Central memory CD4-positive, alpha-beta T cell (primary cell): ENCODE results near the gene GEMIN5.
"Not testable (repeated sequence)": the region's sequence is repeated elsewhere in the genome, so short reads cannot be mapped to it uniquely, and the experiment has no call there.

Experiments
- DNase-seq: peaks from one replicate; pipeline ENCODE4 v3.0.0; 2022
- total RNA-seq, 3 experiments: gene quantifications; one replicate each; lab custom pipeline; 2026; lab: John Stamatoyannopoulos, UW

GEMIN5 gene, protein sequence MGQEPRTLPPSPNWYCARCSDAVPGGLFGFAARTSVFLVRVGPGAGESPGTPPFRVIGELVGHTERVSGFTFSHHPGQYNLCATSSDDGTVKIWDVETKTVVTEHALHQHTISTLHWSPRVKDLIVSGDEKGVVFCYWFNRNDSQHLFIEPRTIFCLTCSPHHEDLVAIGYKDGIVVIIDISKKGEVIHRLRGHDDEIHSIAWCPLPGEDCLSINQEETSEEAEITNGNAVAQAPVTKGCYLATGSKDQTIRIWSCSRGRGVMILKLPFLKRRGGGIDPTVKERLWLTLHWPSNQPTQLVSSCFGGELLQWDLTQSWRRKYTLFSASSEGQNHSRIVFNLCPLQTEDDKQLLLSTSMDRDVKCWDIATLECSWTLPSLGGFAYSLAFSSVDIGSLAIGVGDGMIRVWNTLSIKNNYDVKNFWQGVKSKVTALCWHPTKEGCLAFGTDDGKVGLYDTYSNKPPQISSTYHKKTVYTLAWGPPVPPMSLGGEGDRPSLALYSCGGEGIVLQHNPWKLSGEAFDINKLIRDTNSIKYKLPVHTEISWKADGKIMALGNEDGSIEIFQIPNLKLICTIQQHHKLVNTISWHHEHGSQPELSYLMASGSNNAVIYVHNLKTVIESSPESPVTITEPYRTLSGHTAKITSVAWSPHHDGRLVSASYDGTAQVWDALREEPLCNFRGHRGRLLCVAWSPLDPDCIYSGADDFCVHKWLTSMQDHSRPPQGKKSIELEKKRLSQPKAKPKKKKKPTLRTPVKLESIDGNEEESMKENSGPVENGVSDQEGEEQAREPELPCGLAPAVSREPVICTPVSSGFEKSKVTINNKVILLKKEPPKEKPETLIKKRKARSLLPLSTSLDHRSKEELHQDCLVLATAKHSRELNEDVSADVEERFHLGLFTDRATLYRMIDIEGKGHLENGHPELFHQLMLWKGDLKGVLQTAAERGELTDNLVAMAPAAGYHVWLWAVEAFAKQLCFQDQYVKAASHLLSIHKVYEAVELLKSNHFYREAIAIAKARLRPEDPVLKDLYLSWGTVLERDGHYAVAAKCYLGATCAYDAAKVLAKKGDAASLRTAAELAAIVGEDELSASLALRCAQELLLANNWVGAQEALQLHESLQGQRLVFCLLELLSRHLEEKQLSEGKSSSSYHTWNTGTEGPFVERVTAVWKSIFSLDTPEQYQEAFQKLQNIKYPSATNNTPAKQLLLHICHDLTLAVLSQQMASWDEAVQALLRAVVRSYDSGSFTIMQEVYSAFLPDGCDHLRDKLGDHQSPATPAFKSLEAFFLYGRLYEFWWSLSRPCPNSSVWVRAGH (N-terminal part only)
- 33.4 to 137 (median 57.0) reads per million in 3 experiments for total RNA-seq

DNA sequence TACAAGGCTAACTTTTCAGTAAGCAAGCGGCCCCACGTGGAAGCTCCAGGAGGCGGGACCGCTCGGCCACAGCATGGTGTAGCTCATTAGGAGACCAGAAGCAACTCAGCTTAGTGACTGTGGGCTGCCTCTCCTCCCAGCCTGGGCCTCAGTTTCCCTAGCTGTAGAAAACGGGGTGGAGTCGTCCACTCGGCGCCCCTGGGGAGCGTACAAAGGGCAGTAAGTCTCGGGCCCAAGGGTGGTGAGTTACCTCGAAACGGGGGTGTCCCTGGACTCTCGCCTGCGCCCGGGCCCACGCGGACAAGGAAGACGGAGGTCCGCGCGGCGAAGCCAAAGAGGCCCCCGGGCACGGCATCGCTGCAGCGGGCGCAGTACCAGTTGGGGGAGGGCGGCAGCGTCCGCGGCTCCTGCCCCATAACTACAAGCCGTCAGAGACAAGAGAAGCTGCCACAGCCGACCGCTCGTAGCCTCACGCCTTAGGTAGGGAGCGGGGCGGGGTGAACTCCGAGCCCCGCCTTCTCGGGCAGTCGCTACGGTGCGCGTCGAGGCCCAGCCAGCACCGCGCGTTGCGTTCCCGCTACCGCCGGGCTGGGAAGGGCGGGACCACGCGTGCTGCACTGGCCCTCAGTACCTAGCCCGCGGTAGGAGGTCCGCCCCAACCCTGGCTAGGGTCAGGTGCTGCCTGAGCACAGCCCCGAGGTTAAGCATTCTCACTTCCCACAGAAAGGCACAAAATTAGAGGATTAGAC lies at the start of gene GEMIN5:
TSS of gene GEMIN5 (minus strand) at position 494 of the 749 bp plus-strand sequence. CDS start at position 416, 78 bp downstream.
- DNase-seq: peak; percentile 81

- DNase-seq: no peak
Measured at GRCh38 chr5:154986151-154986550, 48.1 kb upstream of the GEMIN5 start.

DNA sequence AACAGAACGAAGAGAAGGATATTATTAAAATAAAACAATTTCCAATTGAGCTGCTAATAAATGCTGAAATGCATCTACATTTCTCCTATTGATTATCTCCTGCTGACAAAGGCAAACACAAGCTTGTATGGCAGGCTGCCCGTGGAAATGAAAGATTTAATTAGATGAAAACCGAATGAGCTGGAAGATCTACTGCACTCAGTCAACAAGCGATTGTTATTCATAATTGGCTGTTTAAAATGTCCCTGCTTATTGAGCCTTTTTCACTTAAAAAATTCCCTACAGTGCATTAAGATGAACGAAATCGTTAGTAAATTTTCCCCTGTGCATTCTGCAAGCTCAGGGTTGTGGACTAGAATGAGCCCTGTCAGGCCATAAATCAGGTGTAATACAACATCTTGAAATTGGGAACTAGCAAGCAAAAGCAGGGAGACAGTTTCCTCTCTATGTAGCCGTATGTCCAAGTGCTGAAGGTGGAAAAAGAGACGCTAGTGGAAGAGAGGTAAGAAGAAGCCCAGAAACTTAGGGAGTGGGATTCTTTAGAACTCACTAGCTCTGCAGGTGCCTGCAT lies 47.0 kb upstream of the GEMIN5 start:
- DNase-seq: no peak

GRCh38 chr5:154978294-154978693 lies 40.3 kb upstream of the GEMIN5 start:
- not testable (repeated sequence) for DNase-seq

GRCh38 chr5:154977409-154977808 lies 39.4 kb upstream of the GEMIN5 start:
- no peak for DNase-seq

DNA sequence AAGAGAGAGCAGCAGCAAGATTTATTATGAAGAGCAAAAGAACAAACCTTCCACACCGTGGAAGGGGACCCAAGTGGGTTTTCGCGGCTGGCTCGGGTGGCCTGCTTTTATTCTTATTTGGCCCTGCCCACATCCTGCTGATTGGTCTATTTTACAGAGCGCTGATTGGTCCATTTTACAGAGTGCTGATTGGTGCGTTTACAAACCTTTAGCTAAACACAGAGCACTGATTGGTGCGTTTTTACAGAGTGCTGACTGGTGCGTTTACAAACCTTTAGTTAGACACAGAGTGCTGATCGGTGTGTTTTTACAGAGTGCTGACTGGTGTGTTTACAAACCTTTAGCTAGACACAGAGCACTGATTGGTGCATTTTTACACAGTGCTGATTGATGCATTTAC lies 38.1 kb upstream of the GEMIN5 start:
- not testable (repeated sequence) for DNase-seq

DNA sequence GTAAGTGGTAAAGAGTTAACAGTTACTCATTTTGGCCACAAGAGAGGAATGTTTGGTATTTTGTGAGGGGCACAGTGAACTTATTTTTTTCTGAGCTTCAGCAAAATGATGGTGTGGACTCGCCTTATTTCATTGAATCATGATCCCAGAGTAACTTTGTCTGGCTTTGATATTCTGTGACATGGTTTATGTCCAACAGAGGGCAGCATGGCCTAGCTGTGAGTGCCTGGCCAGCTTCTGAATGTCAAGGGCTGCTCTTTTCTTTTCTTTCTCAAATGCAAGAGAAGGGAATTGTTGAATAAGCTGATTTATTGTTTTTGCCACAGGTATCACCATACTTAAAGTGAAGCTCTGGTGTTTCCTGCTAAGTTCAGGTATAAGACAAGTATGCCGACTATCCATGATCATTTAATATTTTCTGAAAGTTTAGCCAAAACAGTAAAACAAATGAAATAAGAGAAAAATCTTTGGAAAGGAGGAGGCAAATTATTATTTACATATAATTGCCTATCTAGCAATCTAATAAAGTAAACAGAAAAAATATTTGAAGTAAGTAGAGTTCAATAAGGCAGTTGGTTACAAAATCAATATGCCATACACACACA lies 34.6 kb upstream of the GEMIN5 start:
- DNase-seq: no peak

GRCh38 chr5:154971501-154971900 lies 33.5 kb upstream of the GEMIN5 start:
- no peak for DNase-seq

DNA sequence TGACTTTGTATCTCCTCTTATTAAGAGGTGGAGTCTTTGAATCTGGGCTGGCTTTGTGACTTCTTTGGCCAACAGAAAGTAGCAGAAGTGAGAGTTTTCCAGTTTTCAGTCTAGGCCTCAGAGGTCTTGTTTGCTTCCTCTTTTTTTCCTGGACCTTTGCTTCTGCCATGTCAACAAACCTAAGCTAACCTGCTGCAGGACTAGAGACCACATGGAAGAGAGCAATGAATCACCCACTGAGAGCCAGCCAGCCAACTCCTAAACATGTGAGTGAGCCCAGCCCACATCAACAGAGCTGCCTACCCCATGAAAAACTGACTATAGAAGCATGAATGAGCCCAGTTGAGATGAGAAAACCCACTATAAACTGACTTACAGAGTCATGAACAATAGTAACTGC lies 32.7 kb upstream of the GEMIN5 start:
- no peak for DNase-seq

- DNase-seq: no peak
Measured at GRCh38 chr5:154968953-154969352, 30.9 kb upstream of the GEMIN5 start.

DNA sequence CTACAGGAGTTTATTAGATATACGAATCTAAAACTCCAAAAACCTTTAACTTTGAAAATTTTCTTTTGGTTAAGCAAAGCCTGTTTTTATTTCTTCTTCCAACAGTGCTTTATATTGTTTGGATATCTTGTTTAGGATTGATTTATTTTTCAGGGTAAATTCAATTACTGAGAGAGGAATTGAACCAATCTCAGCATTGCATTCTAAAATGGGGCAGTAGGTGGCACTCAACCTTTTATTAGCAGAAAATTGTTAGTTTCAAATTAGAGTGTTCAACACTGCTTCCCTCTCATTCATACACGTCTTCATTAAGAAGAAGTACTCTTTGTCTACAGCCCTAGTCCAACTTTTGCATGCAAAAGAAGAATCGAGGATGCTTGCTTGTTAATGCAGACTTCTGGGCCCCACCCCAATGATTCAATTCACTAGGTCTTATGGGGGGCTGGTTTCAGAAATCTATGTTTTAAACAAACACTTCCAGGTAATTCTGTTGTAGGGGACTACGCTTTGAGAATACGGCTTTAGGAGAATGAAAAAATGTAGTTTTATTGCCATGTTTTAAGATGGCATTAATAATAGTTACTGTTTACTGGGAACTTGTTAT lies 29.5 kb upstream of the GEMIN5 start:
- no peak for DNase-seq

DNA sequence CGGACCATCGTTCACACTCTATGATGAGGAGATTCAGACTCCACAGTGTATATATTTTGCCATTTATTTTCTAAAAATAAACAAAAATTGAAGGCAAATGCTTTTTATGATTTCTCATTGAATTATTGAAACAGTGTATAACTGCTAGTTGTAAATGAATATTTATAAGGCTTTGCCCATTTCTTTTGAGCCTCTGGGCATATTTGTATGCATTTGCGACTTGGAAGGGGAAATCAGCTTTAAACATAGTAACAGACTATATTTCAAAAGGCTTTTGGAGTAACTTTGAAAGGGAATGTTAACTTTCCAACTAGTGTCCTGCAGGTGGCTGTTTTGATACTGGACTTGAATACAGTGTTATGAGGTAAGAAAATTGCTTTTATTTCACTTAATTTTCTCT lies 28.9 kb upstream of the GEMIN5 start:
- DNase-seq: no peak

GRCh38 chr5:154966081-154966841 lies 28.2 kb upstream of the GEMIN5 start:
- no peak for DNase-seq

DNA sequence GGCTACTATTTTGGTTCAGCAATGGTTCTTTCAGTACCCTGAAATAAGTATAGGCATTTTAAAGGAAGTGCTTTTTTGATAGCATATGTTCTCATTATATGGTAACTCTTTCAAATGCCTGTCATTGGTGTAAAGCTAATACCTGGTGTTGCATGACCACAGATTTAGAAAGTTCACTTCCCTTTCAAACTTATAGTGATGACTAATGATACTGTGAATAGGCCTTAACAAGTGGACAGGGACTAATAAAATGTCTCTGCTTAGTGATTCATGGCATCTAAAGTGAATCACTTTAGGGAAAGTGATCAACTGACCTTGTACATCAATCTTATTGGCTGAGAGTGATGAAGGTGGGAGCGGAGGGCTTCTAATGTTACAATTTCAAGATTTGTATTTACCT lies 24.5 kb upstream of the GEMIN5 start:
- DNase-seq: no peak

DNA sequence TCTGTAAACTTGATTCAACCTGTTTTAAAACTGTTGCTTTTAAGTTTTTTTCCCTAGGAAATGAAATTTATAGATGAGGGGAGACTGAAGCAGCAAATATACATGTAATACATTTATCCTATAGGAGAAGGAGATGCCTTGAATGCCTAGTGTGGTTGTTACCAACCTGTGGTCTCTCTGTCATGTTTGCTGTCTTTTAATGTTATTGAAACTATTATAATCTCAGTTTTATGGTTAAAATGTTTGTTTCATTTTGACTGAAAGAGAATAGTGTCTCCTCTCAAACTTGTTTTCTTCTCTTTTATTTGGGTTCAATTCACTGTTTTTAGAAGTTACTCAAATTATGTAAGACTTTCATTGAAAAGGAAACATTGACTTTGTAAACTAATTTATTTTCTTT lies 18.7 kb upstream of the GEMIN5 start:
- no peak for DNase-seq

- no peak for DNase-seq
Measured at GRCh38 chr5:154949781-154950180, 11.8 kb upstream of the GEMIN5 start.

DNA sequence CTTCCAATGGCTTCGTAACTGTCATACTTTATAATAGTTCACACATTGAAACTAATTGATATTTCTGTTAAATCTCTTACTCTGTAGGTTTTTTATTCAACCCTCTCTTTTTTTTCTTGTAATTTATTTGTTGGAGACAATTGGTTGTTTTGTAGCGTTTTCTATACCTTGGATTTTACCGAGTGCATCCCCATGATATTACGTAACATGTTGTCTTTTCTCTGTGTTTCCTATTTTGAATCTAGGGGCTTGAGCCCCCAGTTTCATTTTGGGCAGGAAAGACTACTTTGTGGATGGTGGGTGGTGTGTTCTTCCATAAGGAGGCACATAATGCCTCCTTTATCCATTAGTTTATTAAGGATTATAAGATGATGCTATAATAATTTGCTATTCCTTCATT lies 10.3 kb upstream of the GEMIN5 start:
- no peak for DNase-seq

DNA sequence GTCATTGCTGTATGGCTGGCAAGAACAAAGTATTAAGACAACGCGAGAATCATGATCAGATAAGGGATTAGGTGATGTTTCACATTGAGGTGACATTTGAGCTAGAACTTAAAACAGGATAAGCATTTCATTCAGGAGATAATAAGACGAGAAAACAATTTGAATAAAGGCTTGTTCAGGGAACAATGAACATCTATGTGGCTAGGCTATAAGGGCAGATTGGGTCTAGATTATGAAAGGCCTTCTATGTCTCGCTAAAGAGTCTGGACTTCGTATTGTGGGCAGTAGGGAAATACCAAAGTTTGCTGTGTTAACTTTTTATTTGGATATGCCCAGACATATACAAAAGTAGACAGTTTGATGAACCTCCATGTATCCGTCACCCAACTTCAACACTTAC lies 9.8 kb upstream of the GEMIN5 start:
- no peak for DNase-seq

GRCh38 chr5:154945695-154946301 lies 7.8 kb upstream of the GEMIN5 start:
- DNase-seq: peak; percentile 10

- no peak for DNase-seq
Measured at GRCh38 chr5:154944716-154945115, 6.7 kb upstream of the GEMIN5 start.
